T-cell (primary cell): ENCODE data around the gene RAB3IP. TPM values are rescaled to one million over a fixed set of nuclear protein-coding genes. Genes with fewer than 3 reads are reported as not detected.
"Not testable (repeated sequence)": the region's sequence is repeated elsewhere in the genome, so short reads cannot be mapped to it uniquely, and the experiment has no call there.

Experiments
- ATAC-seq, 4 experiments: fragments of 200-7000 bp in 3 of 4; fragments of 150-1000 bp in 1 of 4; cut with Tn5 transposase; replicated peaks in 1 of 4; 1 replicate in 3 of 4; 2 replicates in 1 of 4; pipeline ENCODE4 v1.10.0; 2021; ENCODE audit warnings: moderate library complexity in 3 of 4, mild to moderate bottlenecking in 2 of 4, moderate number of reproducible peaks in 1 of 4
- CTCF ChIA-PET, 2 donors: fragments of 300-600 bp; sonication (Branson Sonifier 250); formaldehyde crosslinking; loops; one replicate each; lab custom pipeline; 2022; ENCODE audit warnings: antibody characterized with exemption in 2 of 2; lab: Charles Lee
- POLR2A ChIA-PET, 2 donors: fragments of 300-600 bp; sonication (Branson Sonifier 250); formaldehyde crosslinking; loops; one replicate each; lab custom pipeline; 2022; ENCODE audit warnings: antibody characterized with exemption in 2 of 2; lab: Charles Lee
- DNase-seq, 35 experiments: peaks; one replicate each; pipeline versions ENCODE4 v3.0.0 to v3.0.0-alpha.2; 2013 to 2023
- H3K27ac ChIP-seq: one replicate; pipeline ENCODE4 v1.5.1; 2013; ENCODE audit warnings: low read length
- H3K27me3 ChIP-seq, 2 experiments: replicated peaks in 1 of 2; 1 replicate in 1 of 2; 2 replicates in 1 of 2; pipeline versions ENCODE4 v1.6.1 to v1.7.0; 2013; ENCODE audit warnings: low read length in 1 of 2, mixed read lengths in 1 of 2; ENCODE audit not compliant: control insufficient read depth in 2 of 2, insufficient read depth in 2 of 2; ENCODE audit errors: extremely low read depth in 1 of 2
- H3K36me3 ChIP-seq, 2 donors: 1 replicate in 1 of 2; 2 replicates in 1 of 2; pipeline versions ENCODE4 v1.6.1 to v1.7.0; 2013; ENCODE audit warnings: low read length in 1 of 2; ENCODE audit not compliant: control insufficient read depth in 2 of 2, insufficient read depth in 1 of 2; ENCODE audit errors: extremely low read depth in 1 of 2
- H3K4me1 ChIP-seq, 2 experiments: 1 replicate in 1 of 2; 2 replicates in 1 of 2; pipeline versions ENCODE4 v1.6.1 to v1.7.0; 2013; ENCODE audit warnings: low read length in 2 of 2, mixed read lengths in 1 of 2; ENCODE audit not compliant: insufficient read depth in 2 of 2, control insufficient read depth in 1 of 2; ENCODE audit errors: extremely low read depth in 1 of 2
- H3K4me3 ChIP-seq, 2 donors: 1 replicate in 1 of 2; 2 replicates in 1 of 2; pipeline versions ENCODE4 v1.5.1 to v1.7.0; 2013; ENCODE audit warnings: mild to moderate bottlenecking in 2 of 2, low read length in 1 of 2, moderate library complexity in 1 of 2; ENCODE audit not compliant: control insufficient read depth in 1 of 2; ENCODE audit errors: extremely low read depth in 1 of 2
- H3K9me3 ChIP-seq: 2 replicates; pipeline ENCODE4 v1.7.0; 2013
- H3K27ac Mint-ChIP-seq, 2 donors: one replicate each; pipeline ENCODE4 v1.8.0; 2020 to 2021; ENCODE audit warnings: mild to moderate bottlenecking in 2 of 2, mixed read lengths in 2 of 2
- H3K27me3 Mint-ChIP-seq, 2 donors: one replicate each; pipeline ENCODE4 v1.8.0; 2021 to 2022; ENCODE audit warnings: mixed read lengths in 2 of 2
- H3K36me3 Mint-ChIP-seq: one replicate; pipeline ENCODE4 v1.8.0; 2021; ENCODE audit warnings: mixed read lengths
- H3K4me1 Mint-ChIP-seq, 3 donors: one replicate each; pipeline ENCODE4 v1.8.0; 2020 to 2022; ENCODE audit warnings: mixed read lengths in 3 of 3, mild to moderate bottlenecking in 1 of 3
- H3K4me3 Mint-ChIP-seq, 3 donors: one replicate each; pipeline ENCODE4 v1.8.0; 2020 to 2022; ENCODE audit warnings: mild to moderate bottlenecking in 3 of 3, mixed read lengths in 3 of 3, moderate library complexity in 3 of 3
- H3K9me3 Mint-ChIP-seq, 3 donors: one replicate each; pipeline ENCODE4 v1.8.0; 2020 to 2022; ENCODE audit warnings: mixed read lengths in 3 of 3
- WGBS: methylation state at CpG from one replicate; pipeline ENCODE4 v1.1.5; 2013; ENCODE audit warnings: missing lambda C conversion rate; ENCODE audit not compliant: insufficient coverage; 5-methylcytosine and 5-hydroxymethylcytosine counted together
- total RNA-seq, 35 experiments: library from RNA in 6 of 35; stranded (reverse) in 6 of 35; fragments of 120-200 nt in 1 of 35; gene quantifications; one replicate each; pipeline versions ENCODE4 v1.2.1 to v1.2.4 and lab custom pipeline; 2013 to 2026

RAB3IP gene
- total RNA-seq, 5 donors from 2014 or later (not counting 1 experiment from before 2014, with no cell fraction given) = 18.7 to 30.5 (median 20.7) TPM

- Mint-ChIP-seq H3K27ac (no peak overlapping the region), H3K36me3 (peaks cover 19% of the 10 kb centered on the region), H3K27me3 (no peaks in the 10 kb centered on the region), H3K4me1 (peaks cover 11 to 34% (median 15%) of the 10 kb centered on the region in 3 donors), H3K9me3 (no peaks in the 10 kb centered on the region), H3K4me3 (no peak overlapping the region)
- no peak for DNase-seq
- H3K27ac ChIP-seq = no peak overlapping the region
- WGBS = no CpG with 5 or more reads among the region's 1 CpG
- H3K27me3 ChIP-seq = no peaks in the 10 kb centered on the region
- CTCF ChIA-PET = interaction anchor here in 1 of 2 donors (0.6 kb wide), 1 partner anchor 427 kb away, joined by 4 read pairs; no protein-coding TSS in a partner anchor
- peaks cover 0 to 11% of the 10 kb centered on the region in 2 donors for H3K36me3 ChIP-seq
- no peak for ATAC-seq
- H3K9me3 ChIP-seq = no peaks in the 10 kb centered on the region
- H3K4me1 ChIP-seq = no peaks in the 10 kb centered on the region
- POLR2A ChIA-PET = interaction anchor here in 1 of 2 donors (0.6 kb wide), 1 partner anchor 11 kb away, joined by 8 read pairs; no protein-coding TSS in a partner anchor
- no peak overlapping the region for H3K4me3 ChIP-seq
Measured at GRCh38 chr12:69751476-69751875, 12.8 kb downstream of the RAB3IP start.

- Histone ChIP-seq H3K36me3 (peaks cover 0 to 17% of the 10 kb centered on the region in 2 donors), H3K4me1 (no peaks in the 10 kb centered on the region), H3K4me3 (no peak overlapping the region), H3K27me3 (no peaks in the 10 kb centered on the region), H3K9me3 (peaks cover 5% of the 10 kb centered on the region), H3K27ac (no peak overlapping the region)
- Mint-ChIP-seq H3K9me3 (peaks cover 0 to 6% (median 5%) of the 10 kb centered on the region in 3 donors), H3K36me3 (peaks cover 41% of the 10 kb centered on the region), H3K4me1 (peaks cover 8 to 24% (median 16%) of the 10 kb centered on the region in 3 donors), H3K27me3 (no peaks in the 10 kb centered on the region), H3K4me3 (no peak overlapping the region), H3K27ac (peak overlapping the region in 1 of 2 donors; percentile 12)
- WGBS = 88% methylated on average over 1 of the region's 5 CpGs
- ChIA-PET POLR2A (no interaction called here), CTCF (no interaction called here)
- no peak for DNase-seq
- ATAC-seq = no peak
Measured at GRCh38 chr12:69755302-69755701, 16.6 kb downstream of the RAB3IP start.

DNA sequence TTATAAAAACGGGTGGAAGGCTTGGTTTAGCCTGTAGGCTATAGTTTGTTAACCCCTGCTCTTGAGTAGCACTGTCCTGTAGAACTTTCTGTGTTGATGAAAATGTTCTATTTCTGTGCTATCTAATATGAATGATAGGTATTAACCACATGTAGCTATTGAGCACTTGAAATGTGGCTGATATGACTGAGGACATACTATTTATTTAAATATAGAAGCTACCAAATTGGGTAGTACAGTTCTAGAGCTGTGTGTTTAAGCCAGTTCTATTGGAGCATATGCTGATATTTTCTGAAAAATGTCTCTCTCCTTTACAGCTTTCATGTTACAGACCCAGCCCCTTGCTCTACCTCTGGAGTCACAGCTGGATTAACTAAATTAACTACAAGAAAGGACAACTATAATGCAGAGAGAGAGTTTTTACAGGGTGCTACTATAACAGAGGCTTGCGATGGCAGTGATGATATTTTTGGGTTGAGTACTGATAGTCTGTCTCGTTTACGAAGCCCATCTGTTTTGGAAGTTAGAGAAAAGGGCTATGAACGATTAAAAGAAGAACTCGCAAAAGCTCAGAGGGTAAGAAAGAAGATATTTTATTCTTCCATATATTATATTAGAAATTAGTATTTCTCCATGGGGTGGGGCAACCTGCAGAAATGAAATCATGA is 17.6 kb downstream of the RAB3IP start:
- Mint-ChIP-seq H3K4me3 (no peak overlapping the region), H3K9me3 (peaks cover 5 to 12% (median 5%) of the 10 kb centered on the region in 3 donors), H3K36me3 (peaks cover 48% of the 10 kb centered on the region), H3K27me3 (no peaks in the 10 kb centered on the region), H3K27ac (no peak overlapping the region), H3K4me1 (peaks cover 8 to 24% (median 14%) of the 10 kb centered on the region in 3 donors)
- CTCF ChIA-PET = no interaction called here
- Histone ChIP-seq H3K9me3 (peaks cover 5% of the 10 kb centered on the region), H3K27ac (no peak overlapping the region), H3K4me3 (no peak overlapping the region), H3K4me1 (no peaks in the 10 kb centered on the region), H3K27me3 (no peaks in the 10 kb centered on the region), H3K36me3 (peaks cover 0 to 17% of the 10 kb centered on the region in 2 donors)
- DNase-seq (no peak), ATAC-seq (no peak)
- POLR2A ChIA-PET = no interaction called here
- 100% methylated on average over 1 of the region's 6 CpGs for WGBS

GRCh38 chr12:69758105-69758504 is 19.4 kb downstream of the RAB3IP start:
- H3K4me3 Mint-ChIP-seq = no peak overlapping the region
- DNase-seq (no peak), ATAC-seq (no peak)
- peaks cover 5 to 15% (median 7%) of the 10 kb centered on the region in 3 donors for H3K4me1 Mint-ChIP-seq
- no peak overlapping the region for H3K4me3 ChIP-seq
- peaks cover 0 to 20% of the 10 kb centered on the region in 2 donors for H3K36me3 ChIP-seq
- POLR2A ChIA-PET = no interaction called here
- H3K27me3 Mint-ChIP-seq = no peaks in the 10 kb centered on the region
- peaks cover 60% of the 10 kb centered on the region for H3K36me3 Mint-ChIP-seq
- CTCF ChIA-PET = no interaction called here
- H3K27me3 ChIP-seq = no peaks in the 10 kb centered on the region
- no CpG with 5 or more reads among the region's 2 CpGs for WGBS
- no peak overlapping the region for H3K27ac ChIP-seq
- H3K9me3 Mint-ChIP-seq = peaks cover 5 to 14% (median 5%) of the 10 kb centered on the region in 3 donors
- H3K9me3 ChIP-seq = peaks cover 6% of the 10 kb centered on the region
- H3K4me1 ChIP-seq = no peaks in the 10 kb centered on the region
- H3K27ac Mint-ChIP-seq = no peak overlapping the region

- H3K36me3 Mint-ChIP-seq = peaks cover 73% of the 10 kb centered on the region
- peaks cover 9 to 26% (median 12%) of the 10 kb centered on the region in 3 donors for H3K9me3 Mint-ChIP-seq
- H3K4me3 Mint-ChIP-seq, ATAC-seq, H3K4me1 ChIP-seq, H3K9me3 ChIP-seq, H3K27me3 Mint-ChIP-seq, H3K27me3 ChIP-seq, H3K27ac Mint-ChIP-seq, DNase-seq, H3K4me3 ChIP-seq, H3K4me1 Mint-ChIP-seq, POLR2A ChIA-PET, CTCF ChIA-PET, H3K27ac ChIP-seq: not testable (repeated sequence)
- peaks cover 0 to 20% of the 10 kb centered on the region in 2 donors for H3K36me3 ChIP-seq
- WGBS = 93% methylated on average over 16 of the region's 39 CpGs
Measured at GRCh38 chr12:69759581-69759980, 20.9 kb downstream of the RAB3IP start.

DNA sequence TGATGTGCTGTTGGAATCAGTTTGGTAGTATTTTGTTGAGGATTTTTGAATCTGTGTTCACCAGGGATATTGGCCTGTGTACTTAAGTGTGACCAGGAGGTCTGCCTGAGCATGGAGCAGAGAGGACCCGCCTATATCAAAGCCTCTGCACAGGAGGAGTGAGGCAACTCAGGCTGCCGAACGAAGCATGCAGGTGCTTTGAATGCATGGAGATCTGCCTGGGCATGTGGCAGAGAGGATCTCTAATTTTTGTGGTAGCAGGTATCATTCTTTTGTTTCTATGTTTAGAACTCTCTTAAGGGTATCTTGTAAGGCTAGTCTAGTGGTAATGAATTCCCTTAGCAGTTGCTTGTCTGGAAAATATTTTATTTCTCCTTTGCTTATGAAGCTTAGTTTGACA is 26.9 kb downstream of the RAB3IP start:
- 94% methylated on average over 3 of the region's 3 CpGs for WGBS
- no peak overlapping the region for H3K27ac Mint-ChIP-seq
- no peak overlapping the region for H3K4me3 Mint-ChIP-seq
- no peak for DNase-seq
- peaks cover 30 to 73% (median 30%) of the 10 kb centered on the region in 3 donors for H3K9me3 Mint-ChIP-seq
- Histone ChIP-seq H3K27ac (no peak overlapping the region), H3K4me1 (no peaks in the 10 kb centered on the region), H3K4me3 (no peak overlapping the region), H3K9me3 (peaks cover 7% of the 10 kb centered on the region), H3K36me3 (peaks cover 12 to 15% of the 10 kb centered on the region in 2 donors), H3K27me3 (no peaks in the 10 kb centered on the region)
- H3K36me3 Mint-ChIP-seq = peaks cover 89% of the 10 kb centered on the region
- ChIA-PET CTCF (no interaction called here), POLR2A (interaction anchor here in 1 of 2 donors (0.6 kb wide), 1 partner anchor 787 kb away, joined by 3 read pairs; no protein-coding TSS in a partner anchor)
- peaks cover 0 to 7% (median 0%) of the 10 kb centered on the region in 3 donors for H3K4me1 Mint-ChIP-seq
- ATAC-seq = no peak
- H3K27me3 Mint-ChIP-seq = no peaks in the 10 kb centered on the region
